HCT116 (cell line): ENCODE data around the gene CD68. TPM values are rescaled to one million over a fixed set of nuclear protein-coding genes. Genes with fewer than 3 reads are reported as not detected.
A peak's percentile ranks its signal among the peaks of the same experiment; 100 is the strongest.

Experiments used
- ATAC-seq: fragments of 200-7000 bp; cut with Tn5 transposase; 2 replicates; pipeline ENCODE4 v1.9.1; 2020; ENCODE audit warnings: mild to moderate bottlenecking, moderate library complexity
- BruUV-seq: library from RNA; stranded (reverse); fragments of 400-500 nt; replicated peaks from 2 replicates; lab custom pipeline; 2021; lab: Mats Ljungman, UMichigan
- CTCF ChIA-PET: fragments of 300-600 bp; sonication (Branson Sonifier 250); formaldehyde crosslinking; loops from one replicate; lab custom pipeline; 2021; ENCODE audit warnings: antibody characterized with exemption; lab: Charles Lee
- POLR2A ChIA-PET: fragments of 300-600, 350-600 bp; sonication (Branson Sonifier 250); formaldehyde crosslinking; loops from one replicate; lab custom pipeline; 2021; ENCODE audit warnings: antibody characterized with exemption; lab: Charles Lee
- RAD21 ChIA-PET, 2 experiments: fragments of 300-600 bp; sonication (Branson Sonifier 250); formaldehyde crosslinking; loops; one replicate each; lab custom pipeline; 2023; ENCODE audit warnings: low total read pairs in 2 of 2; ENCODE audit not compliant: uncharacterized antibody in 2 of 2, unreplicated experiment in 2 of 2, low non-redundant PET in 1 of 2; lab: Charles Lee
- DNase-seq: peaks from one replicate; pipeline ENCODE4 v3.0.0-alpha.2; 2010; ENCODE audit warnings: low read depth, low spot score
- H2AFZ ChIP-seq: fragments of 200-600 bp; shearing (Covaris generic), sonication (generic); 2 replicates; pipeline ENCODE4 v1.6.1; 2017; ENCODE audit warnings: low read depth, mixed run types, mixed read lengths, antibody characterized with exemption, low read length; ENCODE audit not compliant: poor library complexity, severe bottlenecking
- H3K27ac ChIP-seq: 2 replicates; pipeline ENCODE4 v1.5.1; 2012; ENCODE audit warnings: low read depth, low read length
- H3K27me3 ChIP-seq: fragments of 200-600 bp; sonication (generic); 2 replicates; pipeline ENCODE4 v1.6.1; 2016; ENCODE audit warnings: mixed run types, low read length, mixed read lengths; ENCODE audit not compliant: insufficient read depth
- H3K36me3 ChIP-seq, 2 experiments: fragments of 200-500 bp in 1 of 2; fragments of 200-600 bp in 1 of 2; sonication (Bioruptor generic) in 1 of 2; sonication (generic) in 1 of 2; 2 replicates each; pipeline versions ENCODE4 v1.5.1 to v1.6.1; 2014 to 2016; ENCODE audit warnings: low read length in 2 of 2, inconsistent platforms in 1 of 2, mixed read lengths in 1 of 2, mixed run types in 1 of 2; ENCODE audit not compliant: insufficient read depth in 2 of 2, control insufficient read depth in 1 of 2
- H3K4me1 ChIP-seq, 2 experiments: fragments of 200-600 bp in 1 of 2; sonication (generic) in 1 of 2; 2 replicates each; pipeline versions ENCODE4 v1.5.1 to v1.6.1; 2012 to 2017; ENCODE audit warnings: low read length in 2 of 2, inconsistent platforms in 1 of 2, mild to moderate bottlenecking in 1 of 2, mixed read lengths in 1 of 2, mixed run types in 1 of 2, moderate library complexity in 1 of 2; ENCODE audit not compliant: insufficient read depth in 2 of 2, control insufficient read depth in 1 of 2
- H3K4me2 ChIP-seq: fragments of 200-600 bp; sonication (generic); 2 replicates; pipeline ENCODE4 v1.6.1; 2017; ENCODE audit warnings: mixed run types, low read length, mixed read lengths
- H3K4me3 ChIP-seq, 2 experiments: fragments of 200-600 bp in 1 of 2; sonication (generic) in 1 of 2; replicated peaks in 1 of 2; 2 replicates each; pipeline ENCODE4 v1.5.1; 2011 to 2016; ENCODE audit warnings: low read length in 2 of 2, control low read depth in 1 of 2, low read depth in 1 of 2, mild to moderate bottlenecking in 1 of 2, mixed read lengths in 1 of 2, mixed run types in 1 of 2
- H3K79me2 ChIP-seq: fragments of 200-600 bp; sonication (generic); 2 replicates; pipeline ENCODE4 v1.6.1; 2017; ENCODE audit warnings: mild to moderate bottlenecking, mixed run types, low read length, moderate library complexity, mixed read lengths; ENCODE audit not compliant: insufficient read depth
- H3K9ac ChIP-seq: fragments of 200-600 bp; sonication (generic); 2 replicates; pipeline ENCODE4 v1.6.1; 2016; ENCODE audit warnings: low read length, mixed read lengths
- H3K9me2 ChIP-seq: fragments of 200-600 bp; sonication (generic), shearing (Covaris generic); 2 replicates; pipeline ENCODE4 v1.6.1; 2017; ENCODE audit warnings: mixed run types, mild to moderate bottlenecking, moderate library complexity; ENCODE audit not compliant: insufficient read depth
- H3K9me3 ChIP-seq, 2 experiments: fragments of 200-500 bp in 1 of 2; fragments of 200-600 bp in 1 of 2; sonication (Bioruptor generic) in 1 of 2; sonication (generic) in 1 of 2; 2 replicates each; pipeline ENCODE4 v1.6.1; 2014 to 2017; ENCODE audit warnings: low read length in 2 of 2, mixed read lengths in 2 of 2, inconsistent platforms in 1 of 2, low read depth in 1 of 2, mild to moderate bottlenecking in 1 of 2, mixed run types in 1 of 2, moderate library complexity in 1 of 2; ENCODE audit not compliant: control insufficient read depth in 1 of 2, insufficient read depth in 1 of 2
- H4K20me1 ChIP-seq: fragments of 200-600 bp; sonication (generic), shearing (Covaris generic); 2 replicates; pipeline ENCODE4 v1.6.1; 2017; ENCODE audit warnings: mixed run types, mild to moderate bottlenecking, moderate library complexity; ENCODE audit not compliant: insufficient read depth
- CBX3 ChIP-seq: IDR thresholded peaks from 2 replicates; pipeline ENCODE4 v1.6.1; 2012; ENCODE audit warnings: low read depth
- EGR1 ChIP-seq: IDR thresholded peaks from 2 replicates; pipeline ENCODE4 v1.6.1; 2012; ENCODE audit warnings: low read depth
- POLR2AphosphoS5 ChIP-seq: IDR thresholded peaks from 2 replicates; pipeline ENCODE4 v1.6.1; 2011; ENCODE audit warnings: mild to moderate bottlenecking, low read depth, low read length, moderate library complexity
- REST ChIP-seq: IDR thresholded peaks from 2 replicates; pipeline ENCODE4 v1.6.1; 2012; ENCODE audit warnings: low read depth
- intact Hi-C: fragments of 100-400 bp; cut with micrococcal nuclease; formaldehyde crosslinking; loops from 2 replicates; pipeline ENCODE4 v1.10.0; 2022
- total RNA-seq: library from RNA; stranded (reverse); gene quantifications from one replicate; pipeline ENCODE4 v1.2.1, GENCODE V29; 2021; ENCODE audit not compliant: unreplicated experiment

Gene CD68
- total RNA-seq, 1 experiment from 2014 or later = 7.0 TPM

- ATAC-seq = no peak
- peak overlapping the region; percentile 19; the same call in 1 of the 2 replicates for H3K9ac ChIP-seq
- peaks cover 67% of the 10 kb centered on the region for H3K79me2 ChIP-seq
- DNase-seq = no peak
- intact Hi-C loops = no loop called here
- H4K20me1 ChIP-seq = peaks cover 35% of the 10 kb centered on the region; the same call in 1 of the 2 replicates
- H3K9me3 ChIP-seq = no peaks in the 10 kb centered on the region
- H3K27me3 ChIP-seq = no peaks in the 10 kb centered on the region
- H3K4me3 ChIP-seq = no peak overlapping the region
- H3K4me1 ChIP-seq = peaks cover 3 to 76% of the 10 kb centered on the region in 2 experiments; a peak in 3 of 4 replicates
- CTCF ChIA-PET = no interaction called here
- no peak overlapping the region for H3K4me2 ChIP-seq
- H2AFZ ChIP-seq = no peak overlapping the region
- no TSS peak for BruUV-seq
- H3K36me3 ChIP-seq = peaks cover 33 to 55% of the 10 kb centered on the region in 2 experiments
- RAD21 ChIA-PET = no interaction called here
- TF ChIP-seq EGR1 = no peak
- peak; percentile 11; the same call in 1 of the 2 replicates for TF ChIP-seq POLR2AphosphoS5
- POLR2A ChIA-PET = no interaction called here
- no peak overlapping the region for H3K27ac ChIP-seq
- H3K9me2 ChIP-seq = no peaks in the 10 kb centered on the region
These were observed 3.0 kb upstream of the CD68 start for GRCh38 chr17:7576432-7576937.

- ChIA-PET CTCF (interaction anchor here (0.6 kb wide), 1 partner anchor 110 kb away, joined by 3 read pairs; the partner anchor contains the start of gene TP53), RAD21 (no interaction called here), POLR2A (no interaction called here)
- peaks cover 73% of the 10 kb centered on the region for H3K79me2 ChIP-seq
- H3K9ac ChIP-seq = no peak overlapping the region; the same call in 1 of the 2 replicates
- intact Hi-C loops = no loop called here
- peaks cover 6 to 70% of the 10 kb centered on the region in 2 experiments; a peak in 3 of 4 replicates for H3K4me1 ChIP-seq
- H2AFZ ChIP-seq = no peak overlapping the region
- H3K36me3 ChIP-seq = peaks cover 33 to 61% of the 10 kb centered on the region in 2 experiments
- peaks cover 35% of the 10 kb centered on the region; the same call in 1 of the 2 replicates for H4K20me1 ChIP-seq
- TF ChIP-seq CBX3 = no peak
- no peak for TF ChIP-seq REST
- TF ChIP-seq POLR2AphosphoS5 = no peak; the same call in 1 of the 2 replicates
- BruUV-seq = no TSS peak
- no peaks in the 10 kb centered on the region for H3K27me3 ChIP-seq
- H3K9me2 ChIP-seq = no peaks in the 10 kb centered on the region
- 0 out of 2 replicates have a peak overlapping the region, but pooled peaks have one; percentile 2 for H3K4me2 ChIP-seq
- no peak overlapping the region for H3K27ac ChIP-seq
- H3K9me3 ChIP-seq = no peaks in the 10 kb centered on the region
- ATAC-seq (no peak), DNase-seq (no peak)
- H3K4me3 ChIP-seq = no peak overlapping the region
These were observed 1.9 kb upstream of the CD68 start for GRCh38 chr17:7577327-7578199.
